GM12864 (cell line): ENCODE data around the gene MCOLN2.

Experiments used
- DNase-seq: peaks from one replicate; pipeline ENCODE4 v3.0.0-alpha.2; 2011; ENCODE audit warnings: low read depth
- H3K4me3 ChIP-seq: 2 replicates; pipeline ENCODE4 v1.5.1; 2011; ENCODE audit warnings: mild to moderate bottlenecking, low read depth, low read length, control low read depth
- TF ChIP-seq, protein P1 (sequence below): IDR thresholded peaks from 2 replicates; pipeline ENCODE4 v1.5.1; 2011; ENCODE audit warnings: low read depth, mild to moderate bottlenecking, moderate library complexity, low read length, control low read depth, inconsistent platforms; ENCODE audit errors: missing control alignments

Gene MCOLN2

DNA sequence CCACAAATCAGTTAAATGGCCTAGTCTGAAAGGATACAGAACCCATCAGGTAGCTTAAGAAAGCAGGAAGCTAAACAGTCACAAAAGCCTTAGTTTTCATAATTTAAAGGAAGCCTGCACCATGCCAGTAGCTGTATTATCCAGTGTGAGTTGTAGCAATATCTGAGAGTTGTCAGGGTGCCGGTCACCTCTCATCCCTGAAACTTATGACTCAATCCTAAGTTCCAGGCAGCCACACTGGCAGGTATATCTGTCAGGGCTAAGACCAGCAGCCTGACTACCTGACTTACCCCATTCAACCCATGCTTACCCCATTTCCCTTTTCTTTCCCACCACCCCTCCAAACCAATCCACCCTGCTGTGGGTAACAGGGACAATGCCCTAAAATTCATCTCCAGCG lies 66.1 kb downstream of the MCOLN2 start:
- no peak overlapping the region for H3K4me3 ChIP-seq
- DNase-seq = no peak
- TF ChIP-seq, protein P1, sequence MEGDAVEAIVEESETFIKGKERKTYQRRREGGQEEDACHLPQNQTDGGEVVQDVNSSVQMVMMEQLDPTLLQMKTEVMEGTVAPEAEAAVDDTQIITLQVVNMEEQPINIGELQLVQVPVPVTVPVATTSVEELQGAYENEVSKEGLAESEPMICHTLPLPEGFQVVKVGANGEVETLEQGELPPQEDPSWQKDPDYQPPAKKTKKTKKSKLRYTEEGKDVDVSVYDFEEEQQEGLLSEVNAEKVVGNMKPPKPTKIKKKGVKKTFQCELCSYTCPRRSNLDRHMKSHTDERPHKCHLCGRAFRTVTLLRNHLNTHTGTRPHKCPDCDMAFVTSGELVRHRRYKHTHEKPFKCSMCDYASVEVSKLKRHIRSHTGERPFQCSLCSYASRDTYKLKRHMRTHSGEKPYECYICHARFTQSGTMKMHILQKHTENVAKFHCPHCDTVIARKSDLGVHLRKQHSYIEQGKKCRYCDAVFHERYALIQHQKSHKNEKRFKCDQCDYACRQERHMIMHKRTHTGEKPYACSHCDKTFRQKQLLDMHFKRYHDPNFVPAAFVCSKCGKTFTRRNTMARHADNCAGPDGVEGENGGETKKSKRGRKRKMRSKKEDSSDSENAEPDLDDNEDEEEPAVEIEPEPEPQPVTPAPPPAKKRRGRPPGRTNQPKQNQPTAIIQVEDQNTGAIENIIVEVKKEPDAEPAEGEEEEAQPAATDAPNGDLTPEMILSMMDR = no peak

DNA sequence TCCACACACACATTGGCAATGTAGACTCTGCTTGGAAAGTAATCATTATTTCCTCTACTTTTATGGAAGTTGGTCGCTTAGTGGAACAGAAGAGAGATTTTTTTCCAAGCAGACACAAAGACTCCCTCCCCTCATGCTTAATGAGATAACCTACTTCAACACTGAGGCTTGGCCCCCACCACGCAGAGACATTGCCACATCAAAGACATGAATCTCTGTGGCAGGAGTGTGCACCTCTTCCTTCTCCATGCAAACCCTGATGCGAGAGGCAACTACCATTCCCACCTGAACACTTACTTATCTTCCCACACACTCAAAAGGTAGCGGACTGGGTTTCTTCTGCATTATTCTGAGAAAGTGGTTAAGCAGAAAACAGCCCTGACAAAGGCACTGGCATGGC lies 66.6 kb downstream of the MCOLN2 start:
- TF ChIP-seq, protein P1 = no peak
- H3K4me3 ChIP-seq = no peak overlapping the region

DNA sequence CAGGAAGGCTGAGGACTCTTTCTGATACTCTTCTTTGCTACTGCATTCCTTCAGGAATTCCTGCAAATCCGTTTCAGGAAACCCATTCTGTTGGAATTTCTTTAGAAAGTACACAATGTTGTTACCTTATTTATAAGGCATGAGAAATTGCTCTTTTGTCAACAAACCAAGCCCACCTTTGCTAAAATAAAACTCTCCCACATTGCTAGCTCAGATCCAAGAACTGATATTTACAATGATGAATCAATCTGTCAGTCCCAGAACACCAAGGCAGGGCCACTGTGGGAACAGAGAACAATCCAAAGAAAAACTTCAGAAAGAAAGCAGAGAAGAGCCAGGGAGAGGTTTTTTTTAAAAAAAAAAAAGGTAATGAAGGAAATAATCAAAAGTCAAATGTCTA lies 67.3 kb downstream of the MCOLN2 start:
- DNase-seq = no peak
- no peak overlapping the region for H3K4me3 ChIP-seq
- TF ChIP-seq, protein P1 = no peak

More for the DNA sequence above, 66.6 kb downstream of the MCOLN2 start:
- DNase-seq = no peak

DNA sequence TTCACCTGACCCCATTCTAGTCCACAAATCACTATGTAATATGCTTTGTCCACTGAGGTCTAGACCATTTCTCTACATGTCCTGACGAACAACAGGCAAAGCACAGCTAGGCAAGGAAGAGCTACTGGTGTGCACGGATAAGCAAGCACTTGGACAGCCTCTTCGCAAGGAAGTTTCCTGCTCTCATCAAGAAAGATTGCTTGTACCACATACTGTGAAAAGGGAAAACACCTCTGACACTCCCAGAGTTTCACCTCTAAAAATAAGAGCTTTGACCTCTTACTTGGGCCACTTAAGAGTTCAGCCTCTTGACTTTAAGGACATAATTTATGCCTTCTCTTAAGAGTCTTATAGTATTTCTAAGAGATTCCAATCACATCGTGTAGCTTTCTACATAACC lies 67.9 kb downstream of the MCOLN2 start:
- no peak for DNase-seq
- TF ChIP-seq, protein P1 = no peak
- H3K4me3 ChIP-seq = no peak overlapping the region

DNA sequence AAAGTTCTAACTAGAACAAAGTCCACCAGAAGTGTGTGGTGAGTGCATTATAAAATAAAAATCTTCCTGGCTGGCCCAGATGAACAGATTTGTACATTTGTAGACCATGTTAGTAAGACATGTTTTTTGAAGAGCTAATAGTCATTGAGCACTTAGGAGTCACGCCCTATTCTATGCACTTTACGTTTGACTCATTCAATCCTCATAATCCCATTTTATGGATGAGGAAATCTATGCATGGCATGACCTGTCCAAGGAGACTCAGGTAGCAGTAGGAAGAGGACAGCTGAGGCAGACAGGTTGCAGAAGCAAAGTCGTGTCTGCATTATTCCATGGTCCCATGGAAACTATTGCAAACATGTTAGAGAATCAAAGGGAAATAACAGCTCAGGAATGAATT lies 73.6 kb downstream of the MCOLN2 start:
- no peak for DNase-seq
- H3K4me3 ChIP-seq = no peak overlapping the region
- TF ChIP-seq, protein P1 = no peak

DNA sequence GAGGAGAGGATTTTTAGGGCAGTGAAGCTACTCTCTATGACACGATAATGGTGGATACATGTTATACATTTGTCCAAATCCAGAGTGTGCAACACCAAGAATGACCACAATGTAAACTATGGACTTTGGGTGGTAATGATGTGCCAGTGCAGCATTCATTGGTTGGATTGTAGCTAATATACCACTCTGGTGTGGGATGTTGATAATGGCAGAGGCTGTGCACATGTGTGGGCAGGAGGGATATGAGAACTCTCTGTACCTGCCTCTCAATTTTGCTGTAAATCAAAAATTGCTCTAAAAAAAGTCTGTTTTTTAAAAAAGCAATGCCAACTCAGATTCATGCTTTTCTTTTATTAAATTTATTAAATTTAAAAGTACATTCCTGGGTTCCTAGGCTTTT lies 76.8 kb downstream of the MCOLN2 start:
- no peak overlapping the region for H3K4me3 ChIP-seq
- no peak for DNase-seq
- TF ChIP-seq, protein P1 = no peak

DNA sequence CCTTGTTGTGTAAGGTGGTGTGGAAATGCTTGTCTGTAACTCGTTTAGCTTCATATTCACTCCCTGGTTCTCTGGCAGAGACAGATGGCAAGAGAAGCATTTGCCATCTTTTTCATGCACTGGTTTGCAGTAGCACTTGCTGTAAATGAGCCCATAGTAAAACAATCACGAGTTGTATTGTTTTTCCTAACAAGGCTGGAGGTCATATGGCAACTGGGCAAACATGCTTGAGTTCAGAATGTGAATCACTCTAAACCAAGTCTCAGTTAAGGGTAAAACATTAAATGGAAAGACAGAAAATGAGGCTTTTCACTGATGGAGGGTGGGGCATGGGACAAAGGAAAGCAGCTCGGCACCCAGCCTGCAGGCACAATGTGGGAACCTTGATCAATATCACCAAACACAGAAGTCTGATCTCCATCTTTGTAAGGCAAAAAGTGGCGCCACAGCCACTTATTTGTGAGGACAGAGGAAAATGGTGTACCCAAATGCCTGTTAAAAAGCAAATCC lies 77.4 kb downstream of the MCOLN2 start:
- no peak for DNase-seq

More for the DNA sequence above, 77.4 kb downstream of the MCOLN2 start:
- TF ChIP-seq, protein P1 = no peak
- H3K4me3 ChIP-seq = no peak overlapping the region
